Esophagus muscularis mucosa (tissue), 3 donors: ENCODE data around the gene C20orf141.

Source experiments
- CTCF ChIP-seq, 3 experiments: fragments of 200-600 bp in 2 of 3; fragments of 450-650 bp in 1 of 3; sonication (generic) in 2 of 3; IDR thresholded peaks; one replicate each; pipeline ENCODE4 v1.5.1; 2017 to 2019; ENCODE audit warnings: antibody characterized with exemption in 3 of 3, mild to moderate bottlenecking in 2 of 3, moderate library complexity in 1 of 3
- POLR2A ChIP-seq: fragments of 450-650 bp; IDR thresholded peaks from one replicate; pipeline ENCODE4 v1.6.1; 2017; ENCODE audit warnings: antibody characterized with exemption, moderate library complexity, mild to moderate bottlenecking, low read depth

- TF ChIP-seq POLR2A = no peak
- no peak for TF ChIP-seq CTCF (IDR thresholded peaks at IDR 0.05)
These were observed 18.7 kb upstream of the C20orf141 start for GRCh38 chr20:2796011-2796660.
